SK-N-SH treated with all-trans-retinoic acid at 6 μM for 48 hours (cell line): ENCODE data around the gene TPRG1.

Source experiments
- ATAC-seq: fragments of 200-7000 bp; cut with Tn5 transposase; 3 replicates; pipeline ENCODE4 v1.9.1; 2020; ENCODE audit warnings: mild to moderate bottlenecking, moderate library complexity
- ARNTL ChIP-seq: fragments of 450-650 bp; formaldehyde crosslinking; IDR thresholded peaks from 2 replicates; pipeline ENCODE4 v1.5.0; 2020; ENCODE audit warnings: low read depth, mild to moderate bottlenecking, moderate library complexity, borderline replicate concordance
- BACH2 ChIP-seq: fragments of 250-450 bp; sonication (Bioruptor Pico); IDR thresholded peaks from 2 replicates; pipeline ENCODE4 v1.9.0; 2021; ENCODE audit warnings: mild to moderate bottlenecking, borderline replicate concordance
- ESRRG ChIP-seq: fragments of 250-450 bp; sonication (Bioruptor Pico); IDR thresholded peaks from 2 replicates; pipeline ENCODE4 v1.6.1; 2021; ENCODE audit warnings: mild to moderate bottlenecking
- ISL1 ChIP-seq: fragments of 250-450 bp; sonication (Bioruptor Pico); IDR thresholded peaks from 2 replicates; pipeline ENCODE4 v2.1.2; 2022; ENCODE audit warnings: mild to moderate bottlenecking, moderate library complexity
- OSR1 ChIP-seq: fragments of 250-450 bp; sonication (Bioruptor Pico); IDR thresholded peaks from 2 replicates; pipeline ENCODE4 v1.8.0; 2022; ENCODE audit warnings: moderate library complexity, mild to moderate bottlenecking, inconsistent platforms
- PPARA ChIP-seq: fragments of 250-450 bp; sonication (Bioruptor Pico); IDR thresholded peaks from 2 replicates; pipeline ENCODE4 v1.5.0; 2020; ENCODE audit warnings: mild to moderate bottlenecking, borderline replicate concordance
- RARB ChIP-seq: fragments of 250-450 bp; sonication (Bioruptor Pico); IDR thresholded peaks from 2 replicates; pipeline ENCODE4 v1.8.0; 2021; ENCODE audit warnings: mild to moderate bottlenecking, moderate library complexity
- TCF4 ChIP-seq: fragments of 250-450 bp; sonication (Bioruptor Pico); IDR thresholded peaks from 2 replicates; pipeline ENCODE4 v1.8.0; 2021; ENCODE audit warnings: mild to moderate bottlenecking, moderate library complexity, borderline replicate concordance
- ZC3H10 ChIP-seq: fragments of 250-450 bp; sonication (Bioruptor Pico); IDR thresholded peaks from 2 replicates; pipeline ENCODE4 v1.5.1; 2021; ENCODE audit warnings: mild to moderate bottlenecking, moderate library complexity
- ZFP30 ChIP-seq: fragments of 450-650 bp; formaldehyde crosslinking; IDR thresholded peaks from 2 replicates; pipeline ENCODE4 v1.5.0; 2022; ENCODE audit warnings: mild to moderate bottlenecking, moderate library complexity
- ZNF565 ChIP-seq: fragments of 450-650 bp; formaldehyde crosslinking; conservative IDR thresholded peaks from 2 replicates; pipeline ENCODE4 v1.5.0; 2020; ENCODE audit warnings: low read depth, mild to moderate bottlenecking, moderate library complexity
- ZNF70 ChIP-seq: fragments of 450-650 bp; formaldehyde crosslinking; IDR thresholded peaks from 2 replicates; pipeline ENCODE4 v1.5.0; 2020; ENCODE audit warnings: mild to moderate bottlenecking, moderate library complexity
- ZNF8 ChIP-seq: fragments of 450-650 bp; formaldehyde crosslinking; IDR thresholded peaks from 2 replicates; pipeline ENCODE4 v1.5.0; 2020; ENCODE audit warnings: mild to moderate bottlenecking, moderate library complexity
- TF ChIP-seq, protein P1 (sequence below): fragments of 250-450 bp; sonication (Bioruptor Pico); IDR thresholded peaks from 2 replicates; pipeline ENCODE4 v1.8.0; 2020; ENCODE audit warnings: mild to moderate bottlenecking, moderate library complexity, borderline replicate concordance
- TF ChIP-seq, protein P2 (sequence below): fragments of 250-450 bp; sonication (Bioruptor Pico); IDR thresholded peaks from 2 replicates; pipeline ENCODE4 v1.5.0; 2020; ENCODE audit warnings: mild to moderate bottlenecking, moderate library complexity
- TF ChIP-seq, protein P3 (sequence below): fragments of 250-450 bp; sonication (Bioruptor Pico); IDR thresholded peaks from 2 replicates; pipeline ENCODE4 v1.5.1; 2021; ENCODE audit warnings: mild to moderate bottlenecking, moderate library complexity
- TF ChIP-seq, protein P4 (sequence below): fragments of 250-450 bp; sonication (Bioruptor Pico); IDR thresholded peaks from 2 replicates; pipeline ENCODE4 v1.8.0; 2021; ENCODE audit warnings: low read depth, mild to moderate bottlenecking, moderate library complexity, borderline replicate concordance
- TF ChIP-seq, protein P5 (sequence below): fragments of 250-450 bp; sonication (Bioruptor Pico); IDR thresholded peaks from 2 replicates; pipeline ENCODE4 v1.5.1; 2020; ENCODE audit warnings: low read depth, mild to moderate bottlenecking, moderate library complexity

TPRG1 gene

DNA sequence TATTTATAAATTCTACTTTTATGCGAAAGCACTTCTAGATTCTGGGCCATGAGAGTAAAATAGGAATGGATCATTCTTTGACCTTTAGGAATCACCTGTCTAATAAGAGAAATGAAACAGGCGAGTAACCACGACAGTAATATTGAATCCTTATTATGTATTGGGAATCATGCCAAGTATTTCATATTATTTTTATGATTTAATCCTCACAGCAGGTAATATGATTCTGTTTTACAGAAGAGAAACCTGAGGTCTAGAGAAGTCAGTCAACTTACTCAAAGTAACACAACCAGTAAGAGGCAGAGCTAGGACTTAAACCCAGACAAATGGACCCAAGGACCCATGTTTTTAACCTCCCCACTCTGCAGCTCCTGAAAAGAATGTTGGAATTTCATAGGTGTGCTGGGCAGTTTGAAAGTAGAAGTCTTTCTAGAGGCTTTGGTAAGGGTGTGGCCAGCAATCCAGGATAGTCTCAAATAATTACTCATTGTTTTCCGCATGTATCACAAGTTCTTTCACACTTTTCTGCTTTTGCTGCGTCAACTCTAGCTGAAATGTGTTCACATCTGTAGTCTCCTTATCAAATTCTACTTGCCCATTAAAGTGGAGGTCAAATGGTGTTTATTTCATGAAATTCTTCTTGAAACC lies 181.7 kb downstream of the TPRG1 start (continued):
- no peak for TF ChIP-seq ZNF8 (CRISPR knock-in tag)
- no peak for TF ChIP-seq ZC3H10
- TF ChIP-seq, protein P1, sequence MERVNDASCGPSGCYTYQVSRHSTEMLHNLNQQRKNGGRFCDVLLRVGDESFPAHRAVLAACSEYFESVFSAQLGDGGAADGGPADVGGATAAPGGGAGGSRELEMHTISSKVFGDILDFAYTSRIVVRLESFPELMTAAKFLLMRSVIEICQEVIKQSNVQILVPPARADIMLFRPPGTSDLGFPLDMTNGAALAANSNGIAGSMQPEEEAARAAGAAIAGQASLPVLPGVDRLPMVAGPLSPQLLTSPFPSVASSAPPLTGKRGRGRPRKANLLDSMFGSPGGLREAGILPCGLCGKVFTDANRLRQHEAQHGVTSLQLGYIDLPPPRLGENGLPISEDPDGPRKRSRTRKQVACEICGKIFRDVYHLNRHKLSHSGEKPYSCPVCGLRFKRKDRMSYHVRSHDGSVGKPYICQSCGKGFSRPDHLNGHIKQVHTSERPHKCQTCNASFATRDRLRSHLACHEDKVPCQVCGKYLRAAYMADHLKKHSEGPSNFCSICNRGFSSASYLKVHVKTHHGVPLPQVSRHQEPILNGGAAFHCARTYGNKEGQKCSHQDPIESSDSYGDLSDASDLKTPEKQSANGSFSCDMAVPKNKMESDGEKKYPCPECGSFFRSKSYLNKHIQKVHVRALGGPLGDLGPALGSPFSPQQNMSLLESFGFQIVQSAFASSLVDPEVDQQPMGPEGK (CRISPR knock-in tag): no peak
- no peak for TF ChIP-seq ESRRG
- TF ChIP-seq ZNF70 (CRISPR knock-in tag): no peak
- TF ChIP-seq, protein P2, sequence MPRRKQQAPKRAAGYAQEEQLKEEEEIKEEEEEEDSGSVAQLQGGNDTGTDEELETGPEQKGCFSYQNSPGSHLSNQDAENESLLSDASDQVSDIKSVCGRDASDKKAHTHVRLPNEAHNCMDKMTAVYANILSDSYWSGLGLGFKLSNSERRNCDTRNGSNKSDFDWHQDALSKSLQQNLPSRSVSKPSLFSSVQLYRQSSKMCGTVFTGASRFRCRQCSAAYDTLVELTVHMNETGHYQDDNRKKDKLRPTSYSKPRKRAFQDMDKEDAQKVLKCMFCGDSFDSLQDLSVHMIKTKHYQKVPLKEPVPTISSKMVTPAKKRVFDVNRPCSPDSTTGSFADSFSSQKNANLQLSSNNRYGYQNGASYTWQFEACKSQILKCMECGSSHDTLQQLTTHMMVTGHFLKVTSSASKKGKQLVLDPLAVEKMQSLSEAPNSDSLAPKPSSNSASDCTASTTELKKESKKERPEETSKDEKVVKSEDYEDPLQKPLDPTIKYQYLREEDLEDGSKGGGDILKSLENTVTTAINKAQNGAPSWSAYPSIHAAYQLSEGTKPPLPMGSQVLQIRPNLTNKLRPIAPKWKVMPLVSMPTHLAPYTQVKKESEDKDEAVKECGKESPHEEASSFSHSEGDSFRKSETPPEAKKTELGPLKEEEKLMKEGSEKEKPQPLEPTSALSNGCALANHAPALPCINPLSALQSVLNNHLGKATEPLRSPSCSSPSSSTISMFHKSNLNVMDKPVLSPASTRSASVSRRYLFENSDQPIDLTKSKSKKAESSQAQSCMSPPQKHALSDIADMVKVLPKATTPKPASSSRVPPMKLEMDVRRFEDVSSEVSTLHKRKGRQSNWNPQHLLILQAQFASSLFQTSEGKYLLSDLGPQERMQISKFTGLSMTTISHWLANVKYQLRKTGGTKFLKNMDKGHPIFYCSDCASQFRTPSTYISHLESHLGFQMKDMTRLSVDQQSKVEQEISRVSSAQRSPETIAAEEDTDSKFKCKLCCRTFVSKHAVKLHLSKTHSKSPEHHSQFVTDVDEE (CRISPR knock-in tag): no peak
- TF ChIP-seq RARB (CRISPR knock-in tag): no peak
- TF ChIP-seq ZFP30 (CRISPR knock-in tag): no peak

DNA sequence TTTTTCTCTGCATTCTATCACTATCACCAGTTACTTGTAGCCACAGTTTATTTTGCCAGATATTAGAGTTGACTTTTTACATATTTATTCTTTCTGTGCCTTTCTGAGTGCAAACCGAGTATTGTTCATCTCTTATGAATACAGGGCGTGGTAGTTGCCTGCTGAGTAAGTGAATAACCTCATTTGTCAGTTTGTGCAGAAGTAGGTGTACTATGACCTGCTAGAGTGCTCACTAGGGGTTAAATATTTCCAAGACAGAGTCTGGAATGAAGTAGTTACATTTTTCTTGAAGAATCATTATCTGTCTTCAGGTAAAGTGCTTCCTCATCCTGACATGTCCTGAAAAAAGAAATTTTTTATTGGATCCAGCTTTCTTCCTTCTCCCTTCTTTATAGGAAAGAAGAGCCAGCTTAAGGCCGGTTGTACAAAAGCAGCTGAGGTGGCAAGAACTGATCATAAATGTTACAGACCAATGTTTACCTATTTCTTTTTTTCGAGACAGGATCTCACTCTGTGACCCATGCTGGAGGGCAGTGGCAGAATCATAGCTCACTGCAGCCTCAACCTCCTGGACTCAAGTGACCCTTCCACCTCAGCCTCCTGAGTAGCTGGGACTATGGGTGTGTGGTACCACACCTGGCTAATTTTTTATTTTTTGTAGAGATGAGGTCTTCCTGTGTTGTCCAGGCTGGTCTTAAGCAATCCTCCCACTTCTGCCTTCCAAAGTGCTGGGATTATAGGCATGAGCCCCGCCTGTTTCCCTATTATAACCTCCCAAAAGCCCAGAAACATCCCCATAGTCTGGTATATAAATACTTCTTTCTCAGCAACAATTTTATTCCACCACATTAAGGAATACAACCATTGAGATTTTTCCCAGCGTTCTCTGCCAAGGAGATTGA lies 182.5 kb downstream of the TPRG1 start:
- TF ChIP-seq, protein P3, sequence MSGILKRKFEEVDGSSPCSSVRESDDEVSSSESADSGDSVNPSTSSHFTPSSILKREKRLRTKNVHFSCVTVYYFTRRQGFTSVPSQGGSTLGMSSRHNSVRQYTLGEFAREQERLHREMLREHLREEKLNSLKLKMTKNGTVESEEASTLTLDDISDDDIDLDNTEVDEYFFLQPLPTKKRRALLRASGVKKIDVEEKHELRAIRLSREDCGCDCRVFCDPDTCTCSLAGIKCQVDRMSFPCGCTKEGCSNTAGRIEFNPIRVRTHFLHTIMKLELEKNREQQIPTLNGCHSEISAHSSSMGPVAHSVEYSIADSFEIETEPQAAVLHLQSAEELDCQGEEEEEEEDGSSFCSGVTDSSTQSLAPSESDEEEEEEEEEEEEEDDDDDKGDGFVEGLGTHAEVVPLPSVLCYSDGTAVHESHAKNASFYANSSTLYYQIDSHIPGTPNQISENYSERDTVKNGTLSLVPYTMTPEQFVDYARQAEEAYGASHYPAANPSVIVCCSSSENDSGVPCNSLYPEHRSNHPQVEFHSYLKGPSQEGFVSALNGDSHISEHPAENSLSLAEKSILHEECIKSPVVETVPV (CRISPR knock-in tag): no peak
- TF ChIP-seq, protein P4, sequence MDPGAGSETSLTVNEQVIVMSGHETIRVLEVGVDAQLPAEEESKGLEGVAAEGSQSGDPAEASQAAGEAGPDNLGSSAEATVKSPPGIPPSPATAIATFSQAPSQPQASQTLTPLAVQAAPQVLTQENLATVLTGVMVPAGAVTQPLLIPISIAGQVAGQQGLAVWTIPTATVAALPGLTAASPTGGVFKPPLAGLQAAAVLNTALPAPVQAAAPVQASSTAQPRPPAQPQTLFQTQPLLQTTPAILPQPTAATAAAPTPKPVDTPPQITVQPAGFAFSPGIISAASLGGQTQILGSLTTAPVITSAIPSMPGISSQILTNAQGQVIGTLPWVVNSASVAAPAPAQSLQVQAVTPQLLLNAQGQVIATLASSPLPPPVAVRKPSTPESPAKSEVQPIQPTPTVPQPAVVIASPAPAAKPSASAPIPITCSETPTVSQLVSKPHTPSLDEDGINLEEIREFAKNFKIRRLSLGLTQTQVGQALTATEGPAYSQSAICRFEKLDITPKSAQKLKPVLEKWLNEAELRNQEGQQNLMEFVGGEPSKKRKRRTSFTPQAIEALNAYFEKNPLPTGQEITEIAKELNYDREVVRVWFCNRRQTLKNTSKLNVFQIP: no peak
- TF ChIP-seq ZC3H10 (no peak), TCF4 (CRISPR knock-in tag) (no peak), ISL1 (CRISPR knock-in tag) (no peak), OSR1 (CRISPR knock-in tag) (no peak), ARNTL (no peak)

DNA sequence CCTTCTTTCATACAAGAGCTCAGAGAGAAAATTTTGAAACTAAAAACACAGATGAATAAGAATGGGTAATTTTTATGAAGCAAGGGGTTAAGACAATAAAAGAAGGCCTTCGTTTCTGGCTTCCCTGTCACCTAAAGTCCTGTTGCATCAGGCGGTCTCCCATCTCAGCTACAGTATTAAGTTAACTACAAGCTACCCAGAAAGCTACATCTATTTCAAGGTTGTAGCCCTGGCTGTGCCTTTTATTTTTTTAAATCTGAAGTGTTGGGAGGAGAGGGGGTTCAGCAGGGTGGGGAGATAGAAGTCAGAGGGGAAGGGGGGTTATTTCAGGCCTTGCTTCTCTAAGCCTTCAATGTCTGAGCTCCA lies 183.3 kb downstream of the TPRG1 start:
- no peak for ATAC-seq
- TF ChIP-seq PPARA (CRISPR knock-in tag) (no peak), RARB (CRISPR knock-in tag) (no peak), ZNF565 (CRISPR knock-in tag) (no peak), ESRRG (no peak), ARNTL (no peak), BACH2 (CRISPR knock-in tag) (no peak), TCF4 (CRISPR knock-in tag) (no peak), ZC3H10 (no peak)
- TF ChIP-seq, protein P1 (CRISPR knock-in tag): no peak
- TF ChIP-seq, protein P5, sequence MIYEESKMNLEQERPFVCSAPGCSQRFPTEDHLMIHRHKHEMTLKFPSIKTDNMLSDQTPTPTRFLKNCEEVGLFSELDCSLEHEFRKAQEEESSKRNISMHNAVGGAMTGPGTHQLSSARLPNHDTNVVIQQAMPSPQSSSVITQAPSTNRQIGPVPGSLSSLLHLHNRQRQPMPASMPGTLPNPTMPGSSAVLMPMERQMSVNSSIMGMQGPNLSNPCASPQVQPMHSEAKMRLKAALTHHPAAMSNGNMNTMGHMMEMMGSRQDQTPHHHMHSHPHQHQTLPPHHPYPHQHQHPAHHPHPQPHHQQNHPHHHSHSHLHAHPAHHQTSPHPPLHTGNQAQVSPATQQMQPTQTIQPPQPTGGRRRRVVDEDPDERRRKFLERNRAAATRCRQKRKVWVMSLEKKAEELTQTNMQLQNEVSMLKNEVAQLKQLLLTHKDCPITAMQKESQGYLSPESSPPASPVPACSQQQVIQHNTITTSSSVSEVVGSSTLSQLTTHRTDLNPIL (CRISPR knock-in tag): no peak
- TF ChIP-seq, protein P4: no peak
- TF ChIP-seq, protein P3 (CRISPR knock-in tag): no peak

More for the DNA sequence above, 182.5 kb downstream of the TPRG1 start:
- ATAC-seq: no peak
